B cell (primary cell): ENCODE measurements around the gene TEDC2. TPM values are rescaled to one million over a fixed set of nuclear protein-coding genes. Genes with fewer than 3 reads are reported as not detected.

ENCODE experiments used
- ATAC-seq: fragments of 200-7000 bp; cut with Tn5 transposase; one replicate; pipeline ENCODE4 v1.10.0; 2021; ENCODE audit warnings: low read depth, mild to moderate bottlenecking, moderate number of reproducible peaks, moderate library complexity
- CTCF ChIA-PET: fragments of 350-600 bp; sonication (Branson Sonifier 250); formaldehyde crosslinking; loops from one replicate; lab custom pipeline; 2021; ENCODE audit warnings: antibody characterized with exemption, inconsistent platforms; lab: Charles Lee
- POLR2A ChIA-PET: fragments of 350-600 bp; sonication (Branson Sonifier 250); formaldehyde crosslinking; loops from one replicate; lab custom pipeline; 2021; ENCODE audit warnings: antibody characterized with exemption; lab: Charles Lee
- DNase-seq: peaks from one replicate; pipeline ENCODE4 v3.0.0; 2013
- H2AFZ ChIP-seq: 2 replicates; pipeline ENCODE4 v1.6.1; 2012; ENCODE audit warnings: mild to moderate bottlenecking, low read depth, low read length; ENCODE audit not compliant: insufficient read depth, poor library complexity, severe bottlenecking
- H3K27ac ChIP-seq, 2 donors: 1 replicate in 1 of 2; 2 replicates in 1 of 2; pipeline ENCODE4 v1.5.1; 2012 to 2013; ENCODE audit warnings: low read length in 2 of 2, mild to moderate bottlenecking in 2 of 2, moderate library complexity in 1 of 2
- H3K27me3 ChIP-seq, 4 experiments: fragments of 200-600 bp in 1 of 4; sonication (generic) in 1 of 4; replicated peaks in 1 of 4; 1 replicate in 2 of 4; 2 replicates in 2 of 4; pipeline versions ENCODE4 v1.6.1 to v1.7.0; 2013 to 2016; ENCODE audit warnings: low read length in 3 of 4, mild to moderate bottlenecking in 2 of 4, mixed read lengths in 1 of 4, moderate library complexity in 1 of 4; ENCODE audit not compliant: insufficient read depth in 4 of 4, control insufficient read depth in 3 of 4; ENCODE audit errors: control extremely low read depth in 1 of 4
- H3K36me3 ChIP-seq, 2 experiments: replicated peaks in 1 of 2; 1 replicate in 1 of 2; 2 replicates in 1 of 2; pipeline versions ENCODE4 v1.6.1 to v1.7.1; 2013; ENCODE audit warnings: low read length in 1 of 2; ENCODE audit not compliant: insufficient read depth in 2 of 2, control insufficient read depth in 1 of 2; ENCODE audit errors: control extremely low read depth in 1 of 2, extremely low read depth in 1 of 2
- H3K4me1 ChIP-seq, 2 donors: fragments of 200-600 bp in 1 of 2; sonication (generic) in 1 of 2; 1 replicate in 1 of 2; 2 replicates in 1 of 2; pipeline versions ENCODE4 v1.5.1 to v1.6.1; 2013 to 2017; ENCODE audit warnings: low read length in 2 of 2; ENCODE audit not compliant: control insufficient read depth in 2 of 2, insufficient read depth in 2 of 2
- H3K4me2 ChIP-seq: replicated peaks from 2 replicates; pipeline ENCODE3; 2012; ENCODE audit warnings: mild to moderate bottlenecking, low read depth, low read length; ENCODE audit not compliant: poor library complexity, severe bottlenecking
- H3K4me3 ChIP-seq, 5 experiments: fragments of 200-600 bp in 1 of 5; sonication (generic) in 1 of 5; 1 replicate in 3 of 5; 2 replicates in 2 of 5; pipeline versions ENCODE4 v1.5.1 to v1.7.0; 2011 to 2016; ENCODE audit warnings: low read length in 4 of 5, mild to moderate bottlenecking in 4 of 5, low read depth in 2 of 5, control low read depth in 1 of 5, moderate library complexity in 1 of 5; ENCODE audit not compliant: insufficient read depth in 1 of 5; ENCODE audit errors: control extremely low read depth in 1 of 5, extremely low read depth in 1 of 5
- H3K79me2 ChIP-seq: fragments of 200-600 bp; sonication (generic); one replicate; pipeline ENCODE4 v1.6.0; 2016; ENCODE audit warnings: low read length; ENCODE audit not compliant: control insufficient read depth, insufficient read depth
- H3K9ac ChIP-seq: fragments of 200-600 bp; sonication (generic); 2 replicates; pipeline ENCODE4 v1.6.1; 2017; ENCODE audit warnings: mild to moderate bottlenecking, low read length, moderate library complexity
- H3K9me3 ChIP-seq, 3 donors: one replicate each; pipeline versions ENCODE4 v1.6.1 to v1.7.1; 2013; ENCODE audit warnings: low read length in 2 of 3; ENCODE audit not compliant: control insufficient read depth in 2 of 3, insufficient read depth in 1 of 3; ENCODE audit errors: control extremely low read depth in 1 of 3
- H4K20me1 ChIP-seq: 2 replicates; pipeline ENCODE4 v1.6.0; 2012; ENCODE audit warnings: mild to moderate bottlenecking, low read length; ENCODE audit not compliant: insufficient read depth, control insufficient read depth, poor library complexity, severe bottlenecking
- H3K27ac Mint-ChIP-seq: one replicate; pipeline ENCODE4 v1.8.0; 2021; ENCODE audit warnings: mixed read lengths
- H3K27me3 Mint-ChIP-seq: one replicate; pipeline ENCODE4 v1.8.0; 2021; ENCODE audit warnings: mixed read lengths
- H3K4me1 Mint-ChIP-seq: one replicate; pipeline ENCODE4 v1.8.0; 2021; ENCODE audit warnings: mixed read lengths
- H3K4me3 Mint-ChIP-seq: one replicate; pipeline ENCODE4 v1.8.0; 2021; ENCODE audit warnings: mixed read lengths
- H3K9me3 Mint-ChIP-seq: one replicate; pipeline ENCODE4 v1.8.0; 2022; ENCODE audit warnings: mixed read lengths; ENCODE audit not compliant: insufficient read depth
- CTCF ChIP-seq: fragments of 200-600 bp; IDR thresholded peaks from one replicate; pipeline ENCODE4 v1.8.0; 2022; ENCODE audit warnings: antibody characterized with exemption, mild to moderate bottlenecking
- EZH2 ChIP-seq: IDR thresholded peaks from 2 replicates; pipeline ENCODE4 v1.6.1; 2012; ENCODE audit warnings: borderline replicate concordance, low read depth, mild to moderate bottlenecking, moderate library complexity, low read length; ENCODE audit not compliant: insufficient read depth, poor library complexity, severe bottlenecking
- WGBS: methylation state at CpG from one replicate; pipeline ENCODE4 v1.1.5; 2013; ENCODE audit warnings: missing lambda C conversion rate; ENCODE audit not compliant: insufficient coverage; 5-methylcytosine and 5-hydroxymethylcytosine counted together
- intact Hi-C: fragments of 100-400 bp; cut with micrococcal nuclease; formaldehyde crosslinking; loops from one replicate; pipeline ENCODE4 v1.10.0; 2022
- polyA plus RNA-seq: library from polyadenylated mRNA; depleted of rRNA; stranded (reverse); fragments of >200 nt; gene quantifications from 2 replicates; pipeline ENCODE4 v1.2.3, GENCODE V29; 2012
- total RNA-seq, 2 donors: library from RNA; stranded (reverse); fragments of 120-200 nt in 1 of 2; gene quantifications; 1 replicate in 1 of 2; 2 replicates in 1 of 2; pipeline versions ENCODE4 v1.2.3 to v1.2.4, GENCODE V29; 2013 to 2022

Gene TEDC2
- total and polyA plus RNA-seq, 2 donors (not counting 1 experiment from before 2014, with no cell fraction given) = 1.1 to 2.9 TPM

- peak within 1 kb of the TSS; percentile 95 for H3K4me2 ChIP-seq
- H4K20me1 ChIP-seq = no peaks in the 10 kb centered on the region
- intact Hi-C loops = loop anchor here (1.0 kb wide), 4 partner anchors 31 to 161 kb away; partner anchors contain the start of genes RNPS1 and TEDC2
- peak within 1 kb of the TSS in 1 of 2 donors; percentile 53 for H3K27ac ChIP-seq
- H3K27me3 Mint-ChIP-seq = no peaks in the 10 kb centered on the region
- H3K79me2 ChIP-seq = peaks cover 17% of the 10 kb centered on the region
- no peaks in the 10 kb centered on the region for H3K27me3 ChIP-seq
- H3K4me3 ChIP-seq = peak within 1 kb of the TSS; percentile 45 to 84 (median 77)
- peak within 1 kb of the TSS; percentile 96 for H3K4me3 Mint-ChIP-seq
- DNase-seq (peak; percentile 98), ATAC-seq (peak; percentile 97)
- H3K36me3 ChIP-seq = peaks cover 0 to 10% of the 10 kb centered on the region in 2 experiments
- H3K9me3 Mint-ChIP-seq = no peaks in the 10 kb centered on the region
- CTCF ChIA-PET = interaction anchor here (0.7 to 4.4 kb wide), 9 partner anchors 11 to 387 kb away, joined by 3 to 31 read pairs (median 5); partner anchors contain the start of gene TBC1D24
- under 1% methylated on average over 103 of the region's 103 CpGs for WGBS
- no peaks in the 10 kb centered on the region for H3K9me3 ChIP-seq
- peak within 1 kb of the TSS; percentile 85 for H3K27ac Mint-ChIP-seq
- H3K4me1 Mint-ChIP-seq = peaks cover 13% of the 10 kb centered on the region
- H2AFZ ChIP-seq = peak within 1 kb of the TSS; percentile 98
- peak within 1 kb of the TSS; percentile 69 for H3K9ac ChIP-seq
- POLR2A ChIA-PET = interaction anchor here (0.5 to 2.0 kb wide), 4 partner anchors 11 to 147 kb away, joined by 3 to 6 read pairs (median 3); partner anchors contain the start of gene TEDC2
- peaks cover 9 to 17% of the 10 kb centered on the region in 2 donors for H3K4me1 ChIP-seq
- TF ChIP-seq EZH2 (no peak), CTCF (no peak)
These were observed 30.7 kb upstream of the TEDC2 start, which contains the start of gene CCNF for GRCh38 chr16:2429034-2429770. TSS of gene CCNF (plus strand) at chr16:2429447. CDS start at chr16:2429482, 35 bp downstream.
